Muscle layer of duodenum (tissue), 2 donors: ENCODE data around the gene PPP1R3C.

Experiments used
- H3K27ac ChIP-seq: one replicate; pipeline ENCODE4 v1.7.0; 2013; ENCODE audit warnings: mild to moderate bottlenecking, low read length
- H3K27me3 ChIP-seq: one replicate; pipeline ENCODE4 v1.7.0; 2013; ENCODE audit warnings: low read depth, mild to moderate bottlenecking, control low read depth, low read length
- H3K36me3 ChIP-seq, 2 donors: one replicate each; pipeline ENCODE4 v1.7.0; 2013; ENCODE audit warnings: low read length in 2 of 2, control low read depth in 1 of 2, mild to moderate bottlenecking in 1 of 2; ENCODE audit not compliant: insufficient read depth in 2 of 2, control insufficient read depth in 1 of 2
- H3K4me1 ChIP-seq, 2 donors: one replicate each; pipeline ENCODE4 v1.7.0; 2013; ENCODE audit warnings: low read length in 2 of 2, mild to moderate bottlenecking in 2 of 2, control low read depth in 1 of 2, moderate library complexity in 1 of 2; ENCODE audit not compliant: insufficient read depth in 2 of 2, control insufficient read depth in 1 of 2
- H3K4me3 ChIP-seq, 2 donors: one replicate each; pipeline ENCODE4 v1.7.0; 2013; ENCODE audit warnings: low read length in 2 of 2, low read depth in 1 of 2, mild to moderate bottlenecking in 1 of 2
- H3K9me3 ChIP-seq, 2 donors: one replicate each; pipeline ENCODE4 v1.7.0; 2013; ENCODE audit warnings: low read length in 2 of 2, control low read depth in 1 of 2, mild to moderate bottlenecking in 1 of 2; ENCODE audit not compliant: control insufficient read depth in 1 of 2
- donor health status: healthy.

Gene PPP1R3C

GRCh38 chr10:91628383-91628782, 4.5 kb downstream of the PPP1R3C start:
- Histone ChIP-seq H3K27me3 (no peaks in the 10 kb centered on the region), H3K9me3 (no peaks in the 10 kb centered on the region), H3K36me3 (peaks cover 8 to 36% of the 10 kb centered on the region in 2 donors), H3K4me1 (peaks cover 9 to 25% of the 10 kb centered on the region in 2 donors), H3K27ac (no peak overlapping the region), H3K4me3 (peak overlapping the region; percentile 64 to 83)

GRCh38 chr10:91627344-91628102, 5.3 kb downstream of the PPP1R3C start:
- Histone ChIP-seq H3K4me3 (no peak overlapping the region), H3K36me3 (peaks cover 8 to 36% of the 10 kb centered on the region in 2 donors), H3K4me1 (peaks cover 8 to 24% of the 10 kb centered on the region in 2 donors), H3K27me3 (no peaks in the 10 kb centered on the region), H3K9me3 (no peaks in the 10 kb centered on the region), H3K27ac (no peak overlapping the region)

- H3K27ac ChIP-seq, result no peak overlapping the region
- H3K9me3 ChIP-seq, result no peaks in the 10 kb centered on the region
- peaks cover 8 to 24% of the 10 kb centered on the region in 2 donors for H3K4me1 ChIP-seq
- no peak overlapping the region for H3K4me3 ChIP-seq
- no peaks in the 10 kb centered on the region for H3K27me3 ChIP-seq
- peaks cover 8 to 36% of the 10 kb centered on the region in 2 donors for H3K36me3 ChIP-seq
Measured at GRCh38 chr10:91626936-91627335, 5.9 kb downstream of the PPP1R3C start.

- Histone ChIP-seq H3K4me3 (no peak overlapping the region), H3K36me3 (peaks cover under 1 to 28% of the 10 kb centered on the region in 2 donors), H3K9me3 (no peaks in the 10 kb centered on the region), H3K27ac (no peak overlapping the region), H3K4me1 (peaks cover 3 to 15% of the 10 kb centered on the region in 2 donors), H3K27me3 (no peaks in the 10 kb centered on the region)
Measured at GRCh38 chr10:91624633-91625032, 8.2 kb downstream of the PPP1R3C start.

- H3K4me3 ChIP-seq, result no peak overlapping the region
- H3K27ac ChIP-seq, result no peak overlapping the region
- H3K36me3 ChIP-seq, result peaks cover 0 to 25% of the 10 kb centered on the region in 2 donors
- H3K4me1 ChIP-seq, result no peaks in the 10 kb centered on the region
- no peaks in the 10 kb centered on the region for H3K27me3 ChIP-seq
- no peaks in the 10 kb centered on the region for H3K9me3 ChIP-seq
Measured at GRCh38 chr10:91622601-91623000, 10.3 kb downstream of the PPP1R3C start.

- no peaks in the 10 kb centered on the region for H3K4me1 ChIP-seq
- no peaks in the 10 kb centered on the region for H3K9me3 ChIP-seq
- no peak overlapping the region for H3K27ac ChIP-seq
- no peak overlapping the region for H3K4me3 ChIP-seq
- H3K27me3 ChIP-seq, result no peaks in the 10 kb centered on the region
- H3K36me3 ChIP-seq, result peaks cover 0 to 25% of the 10 kb centered on the region in 2 donors
Measured at GRCh38 chr10:91621483-91622113, 11.3 kb downstream of the PPP1R3C start.

- no peak overlapping the region for H3K27ac ChIP-seq
- H3K36me3 ChIP-seq, result peaks cover 0 to 22% of the 10 kb centered on the region in 2 donors
- no peak overlapping the region for H3K4me3 ChIP-seq
- H3K4me1 ChIP-seq, result no peaks in the 10 kb centered on the region
- no peaks in the 10 kb centered on the region for H3K9me3 ChIP-seq
- H3K27me3 ChIP-seq, result no peaks in the 10 kb centered on the region
Measured at GRCh38 chr10:91617072-91617609, 15.7 kb downstream of the PPP1R3C start.

- no peaks in the 10 kb centered on the region for H3K9me3 ChIP-seq
- H3K27ac ChIP-seq, result no peak overlapping the region
- H3K4me3 ChIP-seq, result no peak overlapping the region
- H3K4me1 ChIP-seq, result no peaks in the 10 kb centered on the region
- no peaks in the 10 kb centered on the region for H3K27me3 ChIP-seq
- H3K36me3 ChIP-seq, result peaks cover 0 to 22% of the 10 kb centered on the region in 2 donors
Measured at GRCh38 chr10:91616137-91616536, 16.7 kb downstream of the PPP1R3C start.

GRCh38 chr10:91614225-91614624, 18.6 kb downstream of the PPP1R3C start:
- Histone ChIP-seq H3K4me1 (no peaks in the 10 kb centered on the region), H3K27ac (peak overlapping the region; percentile 73), H3K36me3 (peaks cover 0 to 10% of the 10 kb centered on the region in 2 donors), H3K4me3 (no peak overlapping the region), H3K27me3 (no peaks in the 10 kb centered on the region), H3K9me3 (no peaks in the 10 kb centered on the region)

GRCh38 chr10:91613411-91614187, 19.3 kb downstream of the PPP1R3C start:
- H3K27me3 ChIP-seq, result no peaks in the 10 kb centered on the region

GRCh38 chr10:91610919-91611318, 22.0 kb downstream of the PPP1R3C start:
- Histone ChIP-seq H3K9me3 (no peaks in the 10 kb centered on the region), H3K27me3 (no peaks in the 10 kb centered on the region), H3K4me1 (peaks cover 8 to 9% of the 10 kb centered on the region in 2 donors), H3K36me3 (peaks cover 0 to 10% of the 10 kb centered on the region in 2 donors), H3K4me3 (no peak overlapping the region), H3K27ac (peak overlapping the region; percentile 54)

More at GRCh38 chr10:91613411-91614187, 19.3 kb downstream of the PPP1R3C start:
- H3K27ac ChIP-seq, result peak overlapping the region; percentile 73
- H3K4me1 ChIP-seq, result peaks cover 0 to 3% of the 10 kb centered on the region in 2 donors
- H3K4me3 ChIP-seq, result no peak overlapping the region
- no peaks in the 10 kb centered on the region for H3K9me3 ChIP-seq
- peaks cover 0 to 10% of the 10 kb centered on the region in 2 donors for H3K36me3 ChIP-seq
